ENCODE data around the gene ZNF444. TPM values are rescaled to one million over a fixed set of nuclear protein-coding genes. Genes with fewer than 3 reads are reported as not detected.

ZNF444 gene
- total and polyA plus RNA-seq, 2 of the 8 experiments (the other 6 are each of a cell fraction or from before 2014, with no cell fraction given): 49.5 to 54.5 TPM

DNA sequence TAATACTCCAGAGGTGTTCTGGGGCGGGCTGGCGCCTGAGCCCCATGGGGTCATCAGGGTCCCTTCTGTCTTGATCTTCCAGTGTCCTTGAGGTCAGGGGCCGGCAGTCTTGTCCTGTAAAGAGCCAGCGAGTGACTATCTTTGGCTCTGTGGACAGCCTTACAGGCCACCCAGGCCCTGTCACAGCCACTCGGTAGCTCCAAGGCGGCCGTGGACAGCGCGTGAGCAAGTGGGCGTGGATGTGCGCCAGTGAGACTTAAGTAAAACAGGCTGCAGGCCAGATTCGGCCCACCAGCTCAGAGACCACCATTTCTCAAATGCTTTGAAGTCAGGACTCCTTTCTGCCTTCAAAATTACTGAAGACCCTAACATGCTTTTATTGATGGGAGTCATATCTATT, 3.7 kb downstream of the ZNF444 start (continued):
- TF ChIP-seq, protein P1, sequence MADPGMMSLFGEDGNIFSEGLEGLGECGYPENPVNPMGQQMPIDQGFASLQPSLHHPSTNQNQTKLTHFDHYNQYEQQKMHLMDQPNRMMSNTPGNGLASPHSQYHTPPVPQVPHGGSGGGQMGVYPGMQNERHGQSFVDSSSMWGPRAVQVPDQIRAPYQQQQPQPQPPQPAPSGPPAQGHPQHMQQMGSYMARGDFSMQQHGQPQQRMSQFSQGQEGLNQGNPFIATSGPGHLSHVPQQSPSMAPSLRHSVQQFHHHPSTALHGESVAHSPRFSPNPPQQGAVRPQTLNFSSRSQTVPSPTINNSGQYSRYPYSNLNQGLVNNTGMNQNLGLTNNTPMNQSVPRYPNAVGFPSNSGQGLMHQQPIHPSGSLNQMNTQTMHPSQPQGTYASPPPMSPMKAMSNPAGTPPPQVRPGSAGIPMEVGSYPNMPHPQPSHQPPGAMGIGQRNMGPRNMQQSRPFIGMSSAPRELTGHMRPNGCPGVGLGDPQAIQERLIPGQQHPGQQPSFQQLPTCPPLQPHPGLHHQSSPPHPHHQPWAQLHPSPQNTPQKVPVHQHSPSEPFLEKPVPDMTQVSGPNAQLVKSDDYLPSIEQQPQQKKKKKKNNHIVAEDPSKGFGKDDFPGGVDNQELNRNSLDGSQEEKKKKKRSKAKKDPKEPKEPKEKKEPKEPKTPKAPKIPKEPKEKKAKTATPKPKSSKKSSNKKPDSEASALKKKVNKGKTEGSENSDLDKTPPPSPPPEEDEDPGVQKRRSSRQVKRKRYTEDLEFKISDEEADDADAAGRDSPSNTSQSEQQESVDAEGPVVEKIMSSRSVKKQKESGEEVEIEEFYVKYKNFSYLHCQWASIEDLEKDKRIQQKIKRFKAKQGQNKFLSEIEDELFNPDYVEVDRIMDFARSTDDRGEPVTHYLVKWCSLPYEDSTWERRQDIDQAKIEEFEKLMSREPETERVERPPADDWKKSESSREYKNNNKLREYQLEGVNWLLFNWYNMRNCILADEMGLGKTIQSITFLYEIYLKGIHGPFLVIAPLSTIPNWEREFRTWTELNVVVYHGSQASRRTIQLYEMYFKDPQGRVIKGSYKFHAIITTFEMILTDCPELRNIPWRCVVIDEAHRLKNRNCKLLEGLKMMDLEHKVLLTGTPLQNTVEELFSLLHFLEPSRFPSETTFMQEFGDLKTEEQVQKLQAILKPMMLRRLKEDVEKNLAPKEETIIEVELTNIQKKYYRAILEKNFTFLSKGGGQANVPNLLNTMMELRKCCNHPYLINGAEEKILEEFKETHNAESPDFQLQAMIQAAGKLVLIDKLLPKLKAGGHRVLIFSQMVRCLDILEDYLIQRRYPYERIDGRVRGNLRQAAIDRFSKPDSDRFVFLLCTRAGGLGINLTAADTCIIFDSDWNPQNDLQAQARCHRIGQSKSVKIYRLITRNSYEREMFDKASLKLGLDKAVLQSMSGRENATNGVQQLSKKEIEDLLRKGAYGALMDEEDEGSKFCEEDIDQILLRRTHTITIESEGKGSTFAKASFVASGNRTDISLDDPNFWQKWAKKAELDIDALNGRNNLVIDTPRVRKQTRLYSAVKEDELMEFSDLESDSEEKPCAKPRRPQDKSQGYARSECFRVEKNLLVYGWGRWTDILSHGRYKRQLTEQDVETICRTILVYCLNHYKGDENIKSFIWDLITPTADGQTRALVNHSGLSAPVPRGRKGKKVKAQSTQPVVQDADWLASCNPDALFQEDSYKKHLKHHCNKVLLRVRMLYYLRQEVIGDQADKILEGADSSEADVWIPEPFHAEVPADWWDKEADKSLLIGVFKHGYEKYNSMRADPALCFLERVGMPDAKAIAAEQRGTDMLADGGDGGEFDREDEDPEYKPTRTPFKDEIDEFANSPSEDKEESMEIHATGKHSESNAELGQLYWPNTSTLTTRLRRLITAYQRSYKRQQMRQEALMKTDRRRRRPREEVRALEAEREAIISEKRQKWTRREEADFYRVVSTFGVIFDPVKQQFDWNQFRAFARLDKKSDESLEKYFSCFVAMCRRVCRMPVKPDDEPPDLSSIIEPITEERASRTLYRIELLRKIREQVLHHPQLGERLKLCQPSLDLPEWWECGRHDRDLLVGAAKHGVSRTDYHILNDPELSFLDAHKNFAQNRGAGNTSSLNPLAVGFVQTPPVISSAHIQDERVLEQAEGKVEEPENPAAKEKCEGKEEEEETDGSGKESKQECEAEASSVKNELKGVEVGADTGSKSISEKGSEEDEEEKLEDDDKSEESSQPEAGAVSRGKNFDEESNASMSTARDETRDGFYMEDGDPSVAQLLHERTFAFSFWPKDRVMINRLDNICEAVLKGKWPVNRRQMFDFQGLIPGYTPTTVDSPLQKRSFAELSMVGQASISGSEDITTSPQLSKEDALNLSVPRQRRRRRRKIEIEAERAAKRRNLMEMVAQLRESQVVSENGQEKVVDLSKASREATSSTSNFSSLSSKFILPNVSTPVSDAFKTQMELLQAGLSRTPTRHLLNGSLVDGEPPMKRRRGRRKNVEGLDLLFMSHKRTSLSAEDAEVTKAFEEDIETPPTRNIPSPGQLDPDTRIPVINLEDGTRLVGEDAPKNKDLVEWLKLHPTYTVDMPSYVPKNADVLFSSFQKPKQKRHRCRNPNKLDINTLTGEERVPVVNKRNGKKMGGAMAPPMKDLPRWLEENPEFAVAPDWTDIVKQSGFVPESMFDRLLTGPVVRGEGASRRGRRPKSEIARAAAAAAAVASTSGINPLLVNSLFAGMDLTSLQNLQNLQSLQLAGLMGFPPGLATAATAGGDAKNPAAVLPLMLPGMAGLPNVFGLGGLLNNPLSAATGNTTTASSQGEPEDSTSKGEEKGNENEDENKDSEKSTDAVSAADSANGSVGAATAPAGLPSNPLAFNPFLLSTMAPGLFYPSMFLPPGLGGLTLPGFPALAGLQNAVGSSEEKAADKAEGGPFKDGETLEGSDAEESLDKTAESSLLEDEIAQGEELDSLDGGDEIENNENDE (IDR thresholded peaks at IDR 0.05; ENCODE audit: insufficient replicate concordance, low read length): no peak
- TF ChIP-seq RNF2 (IDR thresholded peaks at IDR 0.05; ENCODE audit: borderline replicate concordance, low read depth, low read length, missing control alignments, poor library complexity, severe bottlenecking): no peak
- no peak for TF ChIP-seq KDM5A (IDR thresholded peaks at IDR 0.05; ENCODE audit: low read length)

Measured in H1 (cell line).